NCI-H1417 treated with DMSO at 0.1 percent for 48 hours (cell line): Measurements from ENCODE around the gene PSMF1.
"Not testable (repeated sequence)": the region's sequence is repeated elsewhere in the genome, so short reads cannot be mapped to it uniquely, and the experiment has no call there.

Source experiments
- DNase-seq: peaks from one replicate; lab custom pipeline; 2025; lab: John Stamatoyannopoulos, UW

The PSMF1 gene

GRCh38 chr20:1122388-1123315 lies 4.2 kb downstream of the PSMF1 start:
- no peak for DNase-seq

GRCh38 chr20:1123666-1124065 lies 5.3 kb downstream of the PSMF1 start:
- DNase-seq, result no peak

DNA sequence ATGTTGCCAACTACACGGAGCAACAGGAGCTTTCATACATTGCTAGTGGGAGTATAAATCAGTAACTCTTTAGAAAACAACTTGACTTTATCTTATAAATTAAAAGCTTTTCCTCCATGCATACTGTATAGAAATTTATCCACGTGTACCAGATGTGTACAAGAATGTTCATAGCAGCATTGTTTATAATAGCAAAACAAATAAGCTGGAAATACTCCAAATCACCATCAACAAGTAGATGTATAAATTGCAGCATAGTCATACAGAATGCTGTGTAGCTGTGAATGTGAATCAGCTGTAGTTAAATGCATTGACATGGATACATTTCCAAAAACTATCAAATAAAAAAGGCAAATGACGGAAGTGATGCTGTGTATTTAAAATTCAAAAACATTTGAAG lies 6.0 kb downstream of the PSMF1 start:
- DNase-seq, result no peak

- DNase-seq, result no peak
These were observed 6.9 kb downstream of the PSMF1 start for GRCh38 chr20:1125277-1125676.

- DNase-seq, result no peak
These were observed 9.4 kb downstream of the PSMF1 start for GRCh38 chr20:1127840-1128239.

DNA sequence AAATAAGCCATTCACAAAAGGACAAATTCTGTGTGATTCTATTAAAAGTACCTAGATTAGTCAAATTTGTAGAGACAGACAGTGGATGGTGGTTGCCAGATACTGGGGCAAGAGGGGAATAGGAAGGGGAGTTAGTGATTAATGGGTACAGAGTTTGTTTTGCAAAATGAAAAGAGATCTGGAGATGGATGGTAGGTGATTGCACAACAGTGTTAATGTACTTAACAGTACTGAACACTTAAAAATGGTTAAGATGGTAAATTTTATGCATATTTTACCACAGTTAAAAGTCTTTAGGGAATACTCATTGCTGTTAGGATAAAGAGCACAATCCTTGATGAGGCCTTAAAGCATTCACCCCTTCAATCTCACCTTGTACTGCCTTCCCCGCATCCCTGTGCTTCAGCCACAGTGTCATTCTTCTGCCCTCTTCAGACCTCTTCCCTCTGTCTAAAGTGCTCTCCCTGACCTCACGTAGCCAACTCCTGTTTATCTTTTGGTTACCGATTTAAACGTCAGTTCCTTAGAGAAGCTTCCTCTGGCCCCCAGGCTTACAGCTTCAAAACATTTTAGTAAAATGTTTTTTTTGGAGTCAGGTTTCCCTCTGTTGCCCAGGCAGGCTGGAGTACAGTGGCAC lies 11.8 kb downstream of the PSMF1 start:
- no peak for DNase-seq

DNA sequence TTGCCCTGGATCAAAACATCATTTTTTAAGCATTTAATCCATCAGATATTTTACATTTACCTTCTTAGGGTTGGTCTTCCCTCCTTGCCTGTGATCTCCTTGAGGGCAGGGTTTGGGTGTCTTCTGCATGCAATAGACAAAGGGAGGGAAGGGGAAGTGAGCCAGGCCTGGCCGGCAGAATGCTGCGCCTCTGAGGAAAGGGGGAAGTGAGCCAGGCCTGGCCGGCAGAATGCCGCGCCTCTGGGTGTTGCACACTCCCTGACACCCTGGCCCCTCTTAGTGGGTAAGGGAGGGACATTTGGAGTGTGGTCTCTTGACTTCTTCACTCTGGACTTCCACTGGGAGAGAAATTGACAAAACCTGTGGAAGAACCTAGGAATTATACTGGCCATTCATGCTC lies 12.4 kb downstream of the PSMF1 start:
- no peak for DNase-seq

GRCh38 chr20:1131354-1131753 lies 13.0 kb downstream of the PSMF1 start:
- DNase-seq, result no peak

- no peak for DNase-seq
These were observed 16.0 kb downstream of the PSMF1 start for GRCh38 chr20:1134355-1134754.

- DNase-seq, result no peak
These were observed 16.4 kb downstream of the PSMF1 start for GRCh38 chr20:1134836-1135235.

- DNase-seq, result no peak
These were observed 18.8 kb downstream of the PSMF1 start for GRCh38 chr20:1137236-1137635.

- no peak for DNase-seq
These were observed 26.2 kb downstream of the PSMF1 start for GRCh38 chr20:1144401-1145172.

DNA sequence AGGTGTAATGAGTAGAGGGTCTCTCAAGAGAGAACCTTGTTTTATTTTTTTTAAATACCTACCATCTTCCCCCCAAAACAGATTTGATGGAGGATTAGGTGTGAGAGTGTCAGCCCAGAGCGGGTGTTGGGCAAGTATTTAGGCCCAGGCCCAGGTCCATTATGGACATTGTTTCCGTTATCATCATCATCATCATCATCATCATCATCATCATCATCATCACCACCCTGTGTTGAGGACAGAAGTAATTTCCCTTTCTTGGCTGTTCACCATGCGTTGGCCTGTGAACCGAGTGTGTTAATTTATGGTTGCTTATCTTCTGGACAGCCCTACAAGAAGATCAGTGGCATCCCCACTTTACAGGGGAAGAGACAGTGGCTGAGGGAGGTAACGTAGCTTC lies 28.6 kb downstream of the PSMF1 start:
- DNase-seq, result no peak

DNA sequence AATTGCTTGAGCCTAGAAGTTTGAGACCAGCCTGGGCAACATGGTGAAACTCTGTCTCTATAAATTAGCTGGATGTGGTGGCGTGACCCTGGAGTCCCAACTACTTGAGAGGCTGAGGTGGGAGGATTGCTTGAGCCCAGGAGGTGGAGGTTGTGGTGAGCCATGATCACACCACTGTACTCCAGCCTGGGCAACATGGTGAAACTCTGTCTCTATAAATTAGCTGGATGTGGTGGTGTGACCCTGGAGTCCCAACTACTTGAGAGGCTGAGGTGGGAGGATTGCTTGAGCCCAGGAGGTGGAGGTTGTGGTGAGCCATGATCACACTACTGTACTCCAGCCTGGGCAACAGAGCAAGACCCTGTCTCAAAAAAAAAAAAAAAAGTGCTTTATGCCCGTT lies 31.4 kb downstream of the PSMF1 start:
- DNase-seq, result not testable (repeated sequence)

DNA sequence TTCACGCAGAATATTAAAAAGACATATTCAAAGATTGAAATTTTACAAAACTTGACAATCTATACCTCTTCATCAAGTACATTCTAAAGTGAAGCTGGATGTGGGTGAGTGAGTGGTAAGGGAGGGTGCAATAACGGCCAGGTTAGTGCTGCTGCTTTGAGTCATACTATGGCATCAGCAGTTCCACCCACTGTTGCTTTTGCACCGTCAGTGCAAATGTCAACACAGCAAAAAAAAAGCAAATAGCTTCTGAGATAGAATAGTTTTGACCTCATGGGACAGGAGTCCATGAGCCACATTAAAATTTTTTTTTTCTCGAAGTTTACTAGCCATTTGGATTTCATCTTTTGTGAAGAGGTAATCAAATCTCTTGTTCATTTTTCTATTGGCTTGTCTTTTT lies 31.8 kb downstream of the PSMF1 start:
- DNase-seq, result no peak

- no peak for DNase-seq
These were observed 32.6 kb downstream of the PSMF1 start for GRCh38 chr20:1150968-1151367.

GRCh38 chr20:1154226-1154625 lies 35.8 kb downstream of the PSMF1 start:
- DNase-seq, result no peak

GRCh38 chr20:1154691-1155090 lies 36.3 kb downstream of the PSMF1 start:
- DNase-seq, result no peak

- DNase-seq, result no peak
These were observed 36.9 kb downstream of the PSMF1 start for GRCh38 chr20:1155342-1155741.

DNA sequence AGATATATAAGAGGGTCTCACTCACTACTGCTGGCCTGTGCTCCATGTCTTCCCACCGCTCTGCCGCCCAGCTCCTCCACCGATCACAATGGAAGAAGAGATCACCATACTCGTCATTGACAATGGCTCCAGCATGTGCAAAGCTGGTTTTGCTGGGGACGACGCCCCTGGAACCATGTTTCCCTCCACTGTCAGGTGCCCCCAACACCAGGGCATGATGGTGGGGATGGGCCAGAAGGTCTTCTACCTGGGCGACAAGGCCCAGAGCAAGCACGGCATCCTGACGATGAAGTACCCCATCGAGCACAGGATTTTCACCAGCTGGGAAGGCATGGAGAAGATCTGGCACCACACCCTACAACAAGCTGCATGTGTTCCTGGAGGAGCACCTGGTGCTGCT lies 42.1 kb downstream of the PSMF1 start:
- no peak for DNase-seq

- DNase-seq, result no peak
These were observed 42.6 kb downstream of the PSMF1 start for GRCh38 chr20:1160991-1161390.

- no peak for DNase-seq
These were observed 44.7 kb downstream of the PSMF1 start for GRCh38 chr20:1163105-1163504.

DNA sequence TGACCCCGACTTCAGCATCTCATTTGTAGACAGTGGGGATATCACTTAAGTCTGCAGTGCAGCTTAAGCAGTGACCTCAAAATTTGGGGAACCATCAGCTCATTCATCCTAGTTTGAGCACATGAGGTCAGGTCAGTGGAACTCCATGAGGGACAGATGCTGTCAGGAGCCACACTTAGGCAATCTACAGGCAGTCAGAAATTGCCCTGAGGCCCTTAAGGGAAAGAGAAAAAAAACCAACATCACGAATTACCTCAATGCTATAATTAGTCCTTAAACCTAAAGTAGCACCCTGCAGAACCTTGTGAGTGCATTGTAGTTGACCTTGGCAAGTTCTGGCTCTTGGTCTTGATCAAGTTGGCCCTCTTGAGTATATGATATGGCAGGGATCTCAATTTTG lies 45.3 kb downstream of the PSMF1 start:
- no peak for DNase-seq
